ENCODE results near the gene OR5H15. TPM values are rescaled to one million over a fixed set of nuclear protein-coding genes. Genes with fewer than 3 reads are reported as not detected.

OR5H15 gene
- total and polyA plus RNA-seq, 4 donors = not detected

- TF ChIP-seq RAD21 (IDR thresholded peaks at IDR 0.05) = no peak
- no peak for TF ChIP-seq JUND (IDR thresholded peaks at IDR 0.05)
- TF ChIP-seq GABPA (IDR thresholded peaks at IDR 0.05 in 1 of 2, conservative IDR thresholded peaks at IDR 0.05 in 1 of 2) = no peak
- TF ChIP-seq FOXA2 (IDR thresholded peaks at IDR 0.05) = no peak
- no peak for TF ChIP-seq RXRA (IDR thresholded peaks at IDR 0.05)
- no peak for TF ChIP-seq FOXA1 (IDR thresholded peaks at IDR 0.05)
- no peak for TF ChIP-seq EGR1 (IDR thresholded peaks at IDR 0.05; ENCODE audit: low read depth in 2 of 2)
- no peak for TF ChIP-seq ZBTB33 (IDR thresholded peaks at IDR 0.05)
- no peak for TF ChIP-seq HNF4A (conservative IDR thresholded peaks at IDR 0.05)
- no peak for TF ChIP-seq CTCF (IDR thresholded peaks at IDR 0.05; ENCODE audit: low read depth, low read length, missing input control)
- no peak for TF ChIP-seq TAF1 (conservative IDR thresholded peaks at IDR 0.05)
- no peak for TF ChIP-seq NR2F2 (IDR thresholded peaks at IDR 0.05)
- no peak for TF ChIP-seq SP1 (IDR thresholded peaks at IDR 0.05)
- no peak for TF ChIP-seq HNF4G (IDR thresholded peaks at IDR 0.05)
- no peak for TF ChIP-seq REST (IDR thresholded peaks at IDR 0.05)
- TF ChIP-seq ATF3 (IDR thresholded peaks at IDR 0.05) = no peak
- TF ChIP-seq MAX (IDR thresholded peaks at IDR 0.05) = no peak
- no peak for TF ChIP-seq YY1 (IDR thresholded peaks at IDR 0.05)
- Histone ChIP-seq H3K4me3 (ENCODE audit: low read depth in 1 of 3, low read length in 3 of 3) (no peak overlapping the region), H3K27ac (ENCODE audit: low read depth in 1 of 2, low read length in 2 of 2) (no peak overlapping the region), H3K27me3 (ENCODE audit: control insufficient read depth in 4 of 4, insufficient read depth in 4 of 4, low read length in 3 of 4) (no peaks in the 10 kb centered on the region), H3K9me3 (ENCODE audit: control insufficient read depth in 4 of 4, low read length in 3 of 4) (no peaks in the 10 kb centered on the region), H3K36me3 (ENCODE audit: control insufficient read depth in 4 of 4, insufficient read depth in 3 of 4, low read depth in 1 of 4, low read length in 3 of 4) (no peaks in the 10 kb centered on the region), H3K9ac (ENCODE audit: low read depth in 1 of 2, low read length in 2 of 2) (no peak overlapping the region), H3K4me1 (ENCODE audit: control insufficient read depth in 4 of 4, insufficient read depth in 4 of 4, low read length in 3 of 4) (no peaks in the 10 kb centered on the region)
- DNase-seq (ENCODE audit: low spot score) = no peak
- whole genome bisulfite sequencing = 73% methylated on average over 3 of the region's 3 CpGs
Observed at GRCh38 chr3:98180319-98180890, 13.9 kb downstream of the OR5H15 start.

Data from liver (tissue), 9 donors.